HL-60 (cell line): ENCODE measurements around the gene NEURL1.

Source experiments
- TF ChIP-seq, protein P1 (sequence below): IDR thresholded peaks from one replicate; pipeline ENCODE4 v1.5.1; 2011; ENCODE audit warnings: low read length, control low read depth, inconsistent platforms; ENCODE audit not compliant: insufficient read depth
- TF ChIP-seq, protein P2 (sequence below): IDR thresholded peaks from 2 replicates; pipeline ENCODE4 v1.6.1; 2012; ENCODE audit warnings: low read depth; ENCODE audit not compliant: insufficient replicate concordance

DNA sequence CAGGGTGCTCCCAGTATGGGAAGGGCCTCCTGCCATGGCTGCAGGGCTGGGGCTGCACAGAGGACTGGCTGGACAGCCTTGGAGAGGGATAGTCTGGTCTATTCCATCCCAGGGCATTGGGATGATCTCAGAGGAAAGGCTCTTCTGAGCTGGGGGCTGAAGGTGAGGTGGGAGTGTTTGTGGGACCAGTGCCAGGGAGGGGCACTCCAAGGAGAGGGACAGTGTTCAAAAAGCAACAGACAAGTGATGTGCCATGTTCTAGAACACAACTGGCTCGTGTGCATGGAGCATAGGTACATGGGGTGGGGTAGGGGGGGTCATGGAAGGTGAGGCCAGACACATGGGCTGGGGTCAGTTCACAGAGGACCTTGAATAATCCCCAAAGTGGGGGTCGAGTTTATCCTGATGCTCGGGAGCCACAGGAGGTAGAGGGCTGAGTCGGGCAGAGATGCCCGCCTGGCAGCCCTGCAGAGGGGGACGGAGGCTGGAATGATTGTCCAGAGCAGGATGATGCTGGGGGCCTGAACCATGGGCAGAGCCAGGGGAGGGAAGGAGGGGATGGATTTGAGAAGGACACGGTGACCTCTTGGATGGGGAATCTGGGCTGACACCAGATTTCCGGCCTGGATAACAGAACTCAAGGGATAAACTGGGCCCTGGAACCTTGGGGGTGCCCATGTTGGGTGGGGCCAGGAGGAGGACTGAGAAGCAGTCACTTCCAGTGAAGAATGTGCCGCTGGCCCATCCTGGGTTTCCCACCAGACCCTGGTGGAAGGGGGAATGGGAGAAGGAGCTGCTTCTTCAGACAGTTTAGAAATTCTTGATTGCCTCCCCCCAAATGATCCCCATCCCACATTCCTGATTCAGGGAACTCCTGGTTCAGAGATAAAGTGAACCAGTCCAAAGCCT is 50.4 kb downstream of the NEURL1 start:
- TF ChIP-seq, protein P1, sequence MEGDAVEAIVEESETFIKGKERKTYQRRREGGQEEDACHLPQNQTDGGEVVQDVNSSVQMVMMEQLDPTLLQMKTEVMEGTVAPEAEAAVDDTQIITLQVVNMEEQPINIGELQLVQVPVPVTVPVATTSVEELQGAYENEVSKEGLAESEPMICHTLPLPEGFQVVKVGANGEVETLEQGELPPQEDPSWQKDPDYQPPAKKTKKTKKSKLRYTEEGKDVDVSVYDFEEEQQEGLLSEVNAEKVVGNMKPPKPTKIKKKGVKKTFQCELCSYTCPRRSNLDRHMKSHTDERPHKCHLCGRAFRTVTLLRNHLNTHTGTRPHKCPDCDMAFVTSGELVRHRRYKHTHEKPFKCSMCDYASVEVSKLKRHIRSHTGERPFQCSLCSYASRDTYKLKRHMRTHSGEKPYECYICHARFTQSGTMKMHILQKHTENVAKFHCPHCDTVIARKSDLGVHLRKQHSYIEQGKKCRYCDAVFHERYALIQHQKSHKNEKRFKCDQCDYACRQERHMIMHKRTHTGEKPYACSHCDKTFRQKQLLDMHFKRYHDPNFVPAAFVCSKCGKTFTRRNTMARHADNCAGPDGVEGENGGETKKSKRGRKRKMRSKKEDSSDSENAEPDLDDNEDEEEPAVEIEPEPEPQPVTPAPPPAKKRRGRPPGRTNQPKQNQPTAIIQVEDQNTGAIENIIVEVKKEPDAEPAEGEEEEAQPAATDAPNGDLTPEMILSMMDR: no peak
- TF ChIP-seq, protein P2, sequence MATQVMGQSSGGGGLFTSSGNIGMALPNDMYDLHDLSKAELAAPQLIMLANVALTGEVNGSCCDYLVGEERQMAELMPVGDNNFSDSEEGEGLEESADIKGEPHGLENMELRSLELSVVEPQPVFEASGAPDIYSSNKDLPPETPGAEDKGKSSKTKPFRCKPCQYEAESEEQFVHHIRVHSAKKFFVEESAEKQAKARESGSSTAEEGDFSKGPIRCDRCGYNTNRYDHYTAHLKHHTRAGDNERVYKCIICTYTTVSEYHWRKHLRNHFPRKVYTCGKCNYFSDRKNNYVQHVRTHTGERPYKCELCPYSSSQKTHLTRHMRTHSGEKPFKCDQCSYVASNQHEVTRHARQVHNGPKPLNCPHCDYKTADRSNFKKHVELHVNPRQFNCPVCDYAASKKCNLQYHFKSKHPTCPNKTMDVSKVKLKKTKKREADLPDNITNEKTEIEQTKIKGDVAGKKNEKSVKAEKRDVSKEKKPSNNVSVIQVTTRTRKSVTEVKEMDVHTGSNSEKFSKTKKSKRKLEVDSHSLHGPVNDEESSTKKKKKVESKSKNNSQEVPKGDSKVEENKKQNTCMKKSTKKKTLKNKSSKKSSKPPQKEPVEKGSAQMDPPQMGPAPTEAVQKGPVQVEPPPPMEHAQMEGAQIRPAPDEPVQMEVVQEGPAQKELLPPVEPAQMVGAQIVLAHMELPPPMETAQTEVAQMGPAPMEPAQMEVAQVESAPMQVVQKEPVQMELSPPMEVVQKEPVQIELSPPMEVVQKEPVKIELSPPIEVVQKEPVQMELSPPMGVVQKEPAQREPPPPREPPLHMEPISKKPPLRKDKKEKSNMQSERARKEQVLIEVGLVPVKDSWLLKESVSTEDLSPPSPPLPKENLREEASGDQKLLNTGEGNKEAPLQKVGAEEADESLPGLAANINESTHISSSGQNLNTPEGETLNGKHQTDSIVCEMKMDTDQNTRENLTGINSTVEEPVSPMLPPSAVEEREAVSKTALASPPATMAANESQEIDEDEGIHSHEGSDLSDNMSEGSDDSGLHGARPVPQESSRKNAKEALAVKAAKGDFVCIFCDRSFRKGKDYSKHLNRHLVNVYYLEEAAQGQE: no peak
